GM19025 (cell line): ENCODE data around the gene CACNA1I.

Source experiments
- ATAC-seq: cut with Tn5 transposase; IDR thresholded peaks from one replicate; pipeline ENCODE4 v1.9.1; 2021; ENCODE audit warnings: mild to moderate bottlenecking, low read depth, moderate library complexity; ENCODE audit not compliant: unreplicated experiment

The CACNA1I gene

DNA sequence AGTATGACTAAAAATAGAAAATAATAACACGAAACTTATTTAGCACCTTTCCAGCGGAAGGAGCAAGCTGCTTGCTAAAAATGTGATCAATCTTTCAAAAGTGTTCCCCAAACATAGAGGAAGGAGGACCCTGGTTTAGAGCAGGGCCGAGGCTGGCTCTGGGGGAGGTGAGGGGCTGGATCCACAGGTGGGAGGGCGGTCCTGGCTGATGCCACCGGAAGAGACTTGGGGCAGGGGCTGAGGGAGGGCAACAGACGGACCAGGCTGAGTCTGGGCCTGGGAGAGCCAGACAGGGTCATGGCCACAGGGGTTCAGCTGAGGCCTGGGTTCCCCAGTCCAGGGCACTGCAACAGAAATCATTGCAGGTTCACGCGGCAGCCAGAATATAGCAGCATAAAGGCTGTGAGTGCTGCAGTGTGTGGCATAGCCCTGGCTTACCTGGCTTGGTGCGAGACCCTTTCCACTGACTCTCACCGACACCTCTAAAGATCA, 143.3 kb downstream of the CACNA1I start:
- no peak for ATAC-seq

DNA sequence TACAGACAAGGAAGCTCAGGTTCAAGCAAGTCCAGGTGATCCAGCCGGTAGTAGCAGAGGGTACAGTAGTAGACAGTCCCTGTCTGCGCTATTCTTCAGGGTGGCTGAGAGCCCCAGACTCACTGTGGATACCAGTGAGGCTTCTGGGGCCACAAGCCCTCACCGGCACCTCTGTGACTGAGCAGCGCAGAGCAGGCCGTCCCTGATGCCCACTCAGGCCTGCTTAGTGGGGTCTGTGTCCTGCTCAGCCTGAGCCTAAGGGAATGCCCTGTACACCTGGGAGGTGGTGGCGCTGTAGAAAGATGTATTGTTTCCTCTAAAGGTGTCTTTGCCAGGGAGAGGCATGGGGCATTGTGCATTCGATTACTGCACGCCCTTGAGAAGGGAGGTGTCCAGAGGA, 143.8 kb downstream of the CACNA1I start:
- no peak for ATAC-seq

DNA sequence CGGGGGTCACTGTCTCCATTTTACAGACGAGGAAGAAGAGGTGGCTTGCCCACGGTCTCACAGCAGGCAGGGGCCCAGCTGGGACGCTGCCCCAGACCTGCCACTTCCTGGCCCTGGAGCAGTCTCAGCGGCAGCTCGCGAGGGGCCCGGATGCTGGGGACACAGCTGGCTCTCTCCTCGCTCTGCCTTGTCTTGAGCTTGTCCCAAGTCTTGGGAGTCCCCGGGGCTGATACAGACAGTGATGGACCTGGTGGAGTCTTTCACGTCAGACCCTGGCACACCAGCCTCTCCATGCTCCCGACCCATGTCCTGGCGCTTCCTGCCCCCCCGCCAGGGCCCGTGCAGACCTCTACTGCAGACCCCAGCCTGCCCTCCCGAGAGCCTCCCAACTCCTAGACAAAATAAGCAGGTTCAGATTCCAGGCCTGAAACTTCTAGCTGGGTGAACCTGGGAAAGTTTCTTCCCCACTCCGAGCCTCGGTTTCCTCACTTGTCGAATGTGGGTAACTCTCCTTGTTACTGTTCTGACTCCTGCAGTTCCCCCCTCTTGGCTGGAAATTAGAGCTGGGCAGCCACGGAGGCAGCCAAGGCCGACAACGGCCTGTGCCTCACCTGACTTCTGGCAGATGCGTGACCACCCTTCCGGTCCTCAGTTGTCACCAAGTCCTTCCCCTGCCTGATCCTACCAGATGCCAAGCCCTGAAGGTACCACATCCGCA, 145.4 kb downstream of the CACNA1I start:
- no peak for ATAC-seq

DNA sequence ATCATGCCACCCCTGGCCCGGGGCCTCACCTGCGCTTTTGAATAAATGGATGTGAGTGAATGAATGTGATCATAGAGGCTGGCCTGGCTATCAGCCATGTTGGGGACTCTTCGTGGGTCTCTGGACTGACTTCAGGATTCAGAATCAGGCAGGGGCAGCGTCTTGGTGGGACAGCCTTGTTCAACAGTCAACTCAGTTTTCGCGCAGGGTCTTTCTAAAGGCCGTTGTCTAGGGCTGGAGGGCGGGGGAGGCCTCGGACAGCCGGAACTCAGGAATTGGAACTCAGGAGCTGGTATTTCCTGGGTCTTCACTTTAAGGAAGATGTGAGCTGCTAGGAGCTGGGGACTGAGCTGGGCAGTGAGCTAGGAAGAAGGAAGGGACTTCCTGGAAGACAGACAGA, 146.0 kb downstream of the CACNA1I start:
- no peak for ATAC-seq

DNA sequence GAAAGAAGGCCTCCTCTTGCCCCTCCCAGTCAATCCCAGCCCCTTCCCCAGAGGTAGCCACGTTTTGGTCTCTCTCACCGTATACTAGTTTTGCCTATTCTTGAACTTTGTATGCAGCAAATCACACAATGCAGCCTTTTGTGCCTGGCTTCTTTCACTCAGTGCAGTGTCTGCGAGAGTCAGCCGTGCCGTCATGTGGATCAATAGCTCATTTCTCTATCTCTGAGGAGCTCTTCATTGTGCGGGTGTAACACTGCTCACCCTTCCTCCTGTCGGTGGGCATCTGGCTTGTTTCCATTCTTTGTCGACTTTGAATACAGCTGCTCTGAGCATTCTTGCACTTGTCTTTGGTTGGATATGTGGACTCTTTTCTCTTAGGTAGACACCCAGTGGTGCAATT, 146.5 kb downstream of the CACNA1I start:
- no peak for ATAC-seq

DNA sequence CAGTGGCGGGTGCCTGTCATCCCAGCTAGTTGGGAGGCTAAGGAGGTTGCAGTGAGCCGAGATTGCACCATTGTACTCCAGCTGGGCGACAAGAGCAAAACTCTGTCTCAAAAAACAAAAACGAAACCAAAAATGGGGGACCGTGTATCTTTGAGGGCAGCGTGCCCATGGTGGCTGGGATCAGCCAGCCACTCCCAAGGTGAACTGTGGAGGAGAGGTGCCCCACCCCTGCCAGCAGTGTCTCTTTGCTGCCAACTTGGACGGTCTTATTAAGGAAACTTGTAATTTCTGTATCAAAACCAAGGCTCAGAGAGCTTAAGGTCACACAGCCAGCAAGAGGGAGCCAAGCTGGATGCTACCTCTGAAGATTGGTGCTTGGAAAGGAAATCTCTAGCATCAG, 147.7 kb downstream of the CACNA1I start:
- no peak for ATAC-seq

DNA sequence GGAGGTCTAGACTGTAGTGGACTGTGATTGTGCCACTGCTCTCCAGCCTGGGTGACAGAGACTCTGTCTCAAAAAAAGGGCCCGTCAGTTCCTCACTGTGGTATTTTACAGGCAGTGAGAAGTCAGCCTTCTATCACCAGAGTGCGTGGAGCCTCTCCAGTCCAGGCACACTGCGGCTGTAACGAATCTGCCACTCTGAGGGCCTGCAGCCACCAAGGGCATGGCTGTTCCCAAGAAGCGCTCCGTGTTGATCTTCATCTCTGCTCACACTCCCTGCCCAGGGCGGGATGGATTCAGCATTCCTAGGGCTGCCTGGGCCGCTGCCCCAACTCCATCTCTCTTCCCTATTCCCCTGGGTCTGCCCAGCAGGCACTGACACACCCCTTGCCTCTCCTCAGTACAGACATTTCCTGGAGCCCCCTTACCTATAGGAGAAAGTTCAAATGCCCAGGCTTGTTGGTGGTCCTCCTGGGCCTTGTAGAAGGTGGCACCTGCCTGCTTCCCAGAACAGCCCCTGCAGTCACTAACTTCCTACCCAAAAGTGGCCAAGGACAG, 148.4 kb downstream of the CACNA1I start:
- no peak for ATAC-seq

DNA sequence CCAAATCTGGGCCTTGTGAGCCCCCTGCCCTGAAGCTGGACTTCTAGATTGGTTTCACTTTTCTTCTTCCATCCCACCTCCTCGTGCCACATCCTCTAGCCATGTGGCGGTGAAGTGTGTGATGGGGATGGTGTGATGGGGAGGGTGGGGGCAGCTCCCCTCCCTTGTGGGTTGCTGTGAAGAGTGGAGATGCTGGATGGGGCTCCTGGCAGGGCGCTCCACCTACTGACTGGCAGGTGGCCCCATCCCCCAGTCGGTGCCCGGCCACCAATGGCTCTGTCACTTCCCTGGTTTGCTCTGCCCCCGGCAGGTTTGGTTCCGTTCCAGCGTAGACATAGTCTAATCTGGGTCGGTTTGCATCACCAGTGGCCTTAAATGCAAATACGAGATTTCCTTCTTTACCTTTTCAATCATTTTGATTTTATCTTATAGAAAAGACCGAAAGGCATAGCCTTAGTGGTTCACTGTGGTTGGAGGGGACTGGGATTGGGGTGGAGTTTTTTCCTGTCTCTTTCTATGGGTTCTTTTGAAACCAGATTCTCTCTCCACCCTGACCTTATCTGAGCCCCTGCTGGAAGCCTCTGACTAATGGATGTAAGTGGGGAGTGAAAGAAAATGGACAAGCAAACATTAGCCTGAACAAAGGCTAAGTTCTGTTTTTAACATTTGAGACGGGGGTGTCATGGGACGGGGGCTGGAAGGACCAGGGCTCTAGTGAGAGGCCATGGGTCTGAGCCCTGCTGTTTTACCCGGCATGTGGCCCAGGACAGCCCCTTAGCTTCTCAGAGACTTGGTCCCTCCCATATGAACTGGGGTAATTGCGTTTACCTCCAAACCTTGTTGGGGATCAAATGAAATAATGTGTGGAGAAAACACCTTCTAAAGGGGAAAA, 149.3 kb downstream of the CACNA1I start:
- no peak for ATAC-seq

DNA sequence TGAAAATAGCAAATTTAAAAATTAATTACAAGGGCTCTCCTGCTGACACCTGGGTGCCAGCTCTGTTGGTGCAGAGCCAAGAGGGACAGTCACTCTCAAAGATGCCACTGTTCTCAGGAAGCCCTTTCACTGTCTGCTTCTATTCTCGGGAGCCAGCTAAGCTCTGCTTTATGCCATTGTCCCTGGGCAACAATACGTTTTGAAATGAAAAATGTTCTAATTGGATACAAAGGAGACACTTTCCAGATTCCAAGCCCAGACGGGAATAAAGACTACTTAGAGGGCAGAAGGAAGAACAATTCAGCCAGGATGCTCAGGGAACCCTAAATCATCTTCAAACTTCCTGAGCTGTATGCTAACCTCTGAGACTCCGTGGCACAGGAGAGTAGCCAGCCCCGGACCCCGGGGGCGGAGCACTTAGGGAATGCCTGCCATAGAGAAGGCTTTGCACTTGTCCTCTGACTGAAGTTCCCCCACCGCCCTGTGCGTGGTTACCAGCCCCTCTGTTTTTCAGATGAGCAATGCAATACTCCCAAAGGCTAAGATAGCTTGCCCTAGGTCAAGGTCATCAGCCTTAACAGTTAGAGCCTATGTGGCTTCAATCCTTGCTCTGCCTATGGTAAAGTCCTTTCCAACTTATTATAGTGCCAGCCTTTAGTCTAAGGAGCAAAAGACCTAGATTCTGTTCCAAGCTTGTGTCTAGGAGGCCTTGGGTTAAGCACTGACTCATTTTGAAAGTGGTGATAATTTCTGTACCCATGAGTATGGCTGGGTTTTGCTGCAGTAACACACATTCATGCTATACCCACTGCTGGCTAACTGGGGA, 150.9 kb downstream of the CACNA1I start:
- no peak for ATAC-seq

DNA sequence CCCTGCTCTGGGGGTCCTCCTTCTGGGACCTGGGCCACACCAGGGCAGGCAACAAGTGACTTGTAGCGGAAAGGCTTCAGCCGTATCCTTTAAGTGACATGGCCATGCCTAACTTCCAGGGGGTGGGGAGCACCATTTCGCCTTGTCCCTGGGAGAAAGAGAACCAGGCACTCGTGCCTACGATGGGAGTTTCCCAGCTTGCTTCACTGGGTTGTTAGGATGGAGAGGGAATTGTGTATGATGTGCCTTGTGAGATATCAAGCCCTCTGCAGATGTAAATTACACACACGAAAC, 151.4 kb downstream of the CACNA1I start:
- ATAC-seq: no peak

DNA sequence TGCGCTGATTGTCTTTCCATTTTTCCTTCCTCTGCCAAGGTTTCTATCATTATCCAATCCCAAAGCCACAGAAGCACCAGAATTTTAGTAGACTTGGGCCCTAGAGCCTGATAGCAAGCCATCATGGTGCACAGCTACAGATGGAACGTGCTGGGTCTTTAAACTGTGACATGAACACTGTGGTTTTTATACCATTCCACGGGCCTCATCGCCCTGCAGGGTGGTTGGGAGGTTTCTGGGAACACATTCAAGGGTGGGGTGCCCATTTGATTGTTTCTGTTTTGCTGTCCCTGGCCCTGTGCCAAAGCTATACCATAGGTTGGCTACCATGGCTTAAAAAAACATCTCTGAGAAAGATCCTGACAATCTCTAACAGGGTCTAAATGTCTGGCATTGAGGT, 151.9 kb downstream of the CACNA1I start:
- no peak for ATAC-seq

DNA sequence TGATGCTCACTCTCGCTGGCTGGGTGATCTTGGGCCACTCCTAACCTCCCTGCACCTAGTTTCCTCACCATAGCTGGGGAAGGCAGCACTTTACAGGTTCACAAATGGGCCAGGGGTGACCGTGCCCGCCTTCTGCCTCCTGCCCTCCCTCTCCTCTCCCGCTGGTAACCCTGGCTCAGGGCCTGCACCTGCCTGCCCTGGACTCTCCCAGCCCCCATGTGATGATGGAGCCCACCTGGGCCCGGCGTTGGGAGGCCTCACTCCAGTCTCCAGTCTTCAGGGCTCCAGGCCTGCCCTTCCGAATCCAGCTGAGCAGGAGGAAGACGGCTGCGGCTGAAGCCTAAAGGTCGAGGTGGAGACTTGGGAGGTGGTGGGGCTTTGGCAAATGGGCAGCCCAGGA, 152.9 kb downstream of the CACNA1I start:
- no peak for ATAC-seq

DNA sequence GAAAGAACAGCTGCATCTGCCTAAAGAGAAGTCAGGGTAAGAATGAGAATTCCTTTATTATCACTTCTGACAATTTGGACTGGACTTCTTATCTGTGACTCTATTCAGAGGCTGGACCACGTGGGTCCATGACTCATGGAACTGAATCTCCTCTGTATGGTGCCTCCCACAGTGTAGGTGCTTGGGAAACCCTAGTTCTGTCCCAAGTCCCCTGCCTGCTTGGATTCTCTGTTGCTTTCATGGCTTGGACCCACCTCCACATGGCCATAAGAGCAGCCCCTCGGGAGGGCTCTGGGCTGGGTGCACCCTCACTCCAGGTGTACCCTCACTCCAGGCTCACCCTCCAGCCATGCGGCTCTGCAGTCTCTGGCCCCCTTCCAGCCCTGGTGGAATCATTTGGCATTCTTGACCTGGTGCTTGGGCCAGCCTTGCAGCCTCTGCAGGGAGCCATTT, 153.4 kb downstream of the CACNA1I start:
- ATAC-seq: no peak

DNA sequence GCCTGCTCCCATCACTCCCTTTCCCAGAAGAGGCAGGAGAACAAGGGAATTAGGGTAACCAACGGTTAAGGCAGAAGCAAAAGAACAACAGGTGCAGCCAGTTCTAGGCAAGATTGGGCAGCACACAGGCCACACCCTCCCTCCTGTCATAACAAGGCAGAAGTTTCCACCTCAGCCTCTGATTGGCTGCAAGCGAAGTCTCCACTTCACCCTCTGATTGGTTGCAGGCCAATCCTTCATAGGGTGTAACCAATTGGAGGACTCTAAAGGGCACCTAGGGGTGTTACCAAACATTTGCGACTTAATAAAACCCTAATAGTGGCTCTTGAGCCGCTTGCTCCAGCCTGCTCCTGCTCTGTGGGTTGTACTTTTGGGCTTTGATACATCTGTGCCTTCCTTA, 153.8 kb downstream of the CACNA1I start:
- ATAC-seq: no peak

DNA sequence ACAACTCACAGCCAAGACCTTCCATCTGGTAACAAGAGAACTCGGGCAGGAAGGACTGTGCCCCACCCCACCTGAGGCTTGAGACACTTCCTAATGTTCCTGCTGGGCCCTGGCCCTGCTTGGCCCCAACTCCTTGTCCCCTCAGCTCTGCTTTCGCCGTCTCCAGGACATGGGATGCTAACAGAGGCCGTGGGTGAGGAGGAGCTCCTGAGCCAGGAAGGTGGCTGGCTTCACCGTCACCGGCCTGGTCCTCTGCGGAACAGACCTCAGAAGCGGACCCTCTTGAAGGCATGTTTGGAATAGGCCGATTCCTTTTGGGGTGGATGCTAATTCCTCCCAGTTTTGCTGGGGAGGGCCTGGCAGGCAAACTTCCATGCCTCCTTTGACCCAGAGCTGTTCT, 154.3 kb downstream of the CACNA1I start:
- no peak for ATAC-seq

DNA sequence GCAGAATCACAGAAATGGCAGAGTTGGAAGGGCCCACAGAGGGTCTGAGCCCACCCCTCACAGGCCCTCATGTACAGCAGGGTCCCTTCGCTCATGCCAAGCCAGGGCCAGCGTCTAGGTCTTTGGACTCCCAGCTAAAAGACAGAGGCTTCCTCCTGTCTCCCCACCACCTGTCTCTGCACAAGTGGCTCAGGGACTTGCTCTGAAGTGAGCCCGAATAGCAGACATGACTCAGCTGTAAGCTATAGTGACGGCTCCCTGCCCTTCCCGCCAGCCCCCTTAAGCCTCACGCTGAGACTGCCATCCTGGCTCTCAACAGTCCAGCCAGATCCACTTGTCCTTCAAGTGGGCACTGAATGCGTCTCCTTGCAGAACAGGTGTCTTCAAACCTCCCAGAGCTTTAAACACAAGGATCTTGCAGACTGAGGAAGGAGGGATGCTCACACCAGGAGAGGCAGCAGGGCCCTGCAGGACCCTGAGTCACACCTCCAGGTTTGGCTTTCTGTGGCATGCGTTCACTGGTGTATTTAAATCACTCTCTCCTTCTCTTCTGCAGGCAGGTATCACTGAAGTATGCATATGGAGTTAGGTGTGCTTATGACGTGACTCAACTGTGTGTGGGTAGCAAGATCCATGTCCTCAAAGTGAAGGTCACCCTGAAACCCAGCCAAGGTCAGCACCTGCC, 154.9 kb downstream of the CACNA1I start:
- ATAC-seq: no peak

DNA sequence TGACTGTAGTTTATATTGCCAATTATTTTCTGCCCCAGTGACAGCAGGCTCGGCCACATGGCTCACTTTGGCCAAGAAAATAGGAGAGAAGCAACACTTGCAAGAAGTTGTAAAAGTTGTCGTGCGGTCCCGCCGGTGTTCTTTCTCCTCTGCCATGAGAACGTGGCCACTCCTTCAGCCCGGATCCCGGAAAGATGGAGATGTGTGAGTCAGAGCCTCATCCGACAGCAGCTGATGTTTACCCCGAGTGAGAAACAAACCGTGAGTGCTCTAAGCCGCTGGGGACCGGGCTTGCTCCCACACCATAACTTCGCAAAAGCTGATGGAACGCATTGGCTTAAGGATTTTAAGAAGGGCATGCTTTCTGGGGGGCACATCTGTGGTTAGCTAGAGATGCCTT, 157.0 kb downstream of the CACNA1I start:
- ATAC-seq: no peak

DNA sequence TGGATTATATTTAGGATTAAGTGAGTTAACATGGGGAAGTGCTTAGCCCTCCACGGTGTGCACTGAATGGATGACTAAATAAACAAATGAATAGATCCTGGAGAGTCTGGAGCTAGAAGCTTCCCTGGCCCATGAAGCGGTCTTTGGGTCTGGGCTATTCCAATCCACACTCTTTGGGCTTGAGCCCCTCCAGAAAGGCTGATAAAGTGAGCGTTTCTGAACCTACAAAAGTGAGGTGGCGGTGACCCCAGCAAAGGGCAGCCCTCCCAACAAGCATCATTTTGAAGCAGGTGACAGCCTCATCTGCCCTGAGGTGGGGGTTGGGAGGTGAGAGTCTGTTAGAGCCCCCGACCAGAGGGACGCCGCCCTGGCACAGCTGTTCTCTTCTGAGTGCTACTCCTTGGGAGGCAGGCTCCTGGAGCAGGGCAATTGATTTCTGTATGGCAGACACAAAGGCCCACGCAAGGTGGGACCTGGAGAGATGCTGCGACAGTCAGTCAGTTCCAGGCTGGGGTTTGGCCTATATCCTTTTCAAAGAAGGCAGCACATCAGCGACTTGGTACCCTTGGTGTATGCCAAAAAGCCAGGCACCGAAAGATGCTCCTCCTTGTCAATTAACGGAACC, 157.8 kb downstream of the CACNA1I start:
- no peak for ATAC-seq

DNA sequence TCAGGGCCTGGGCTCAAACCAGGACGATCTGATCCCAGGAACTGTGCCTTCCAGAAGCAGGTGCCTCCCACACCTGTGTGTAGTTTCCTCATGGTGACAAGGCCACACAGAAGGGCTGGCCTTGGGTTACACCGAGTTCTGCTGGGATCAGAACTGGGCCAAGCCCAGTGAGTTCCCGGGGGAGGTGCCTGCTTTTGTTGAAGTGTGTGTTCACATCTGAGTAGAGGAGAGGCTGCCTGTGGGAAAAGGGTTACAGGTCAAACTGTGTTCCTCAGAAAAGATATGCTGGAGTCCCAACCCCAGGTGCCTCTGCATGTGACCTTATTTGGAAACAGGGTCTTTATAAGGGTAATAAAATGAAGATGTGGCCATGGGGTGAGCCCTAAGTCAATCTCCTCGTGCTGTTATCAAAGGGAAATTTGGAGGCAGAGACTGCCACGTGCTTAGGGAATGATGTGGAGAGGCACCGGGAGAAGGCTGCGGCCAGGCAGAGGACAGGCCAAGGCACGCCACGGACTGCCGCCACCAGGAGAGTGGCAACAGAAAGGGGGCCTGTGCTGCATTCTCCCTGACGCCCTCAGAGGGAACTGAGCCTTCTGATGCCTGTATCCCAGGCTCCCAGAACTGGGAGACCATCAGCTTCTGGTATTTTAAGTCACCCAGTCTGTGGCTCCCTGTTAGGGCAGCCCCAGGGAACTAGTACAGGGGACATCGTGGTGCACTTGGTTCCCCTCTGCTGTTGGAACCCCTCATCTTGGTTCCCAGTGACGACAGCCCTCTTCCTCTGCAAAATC, 158.8 kb downstream of the CACNA1I start:
- no peak for ATAC-seq
